ENCODE measurements around the gene CCDC102A. TPM values are rescaled to one million over a fixed set of nuclear protein-coding genes. Genes with fewer than 3 reads are reported as not detected.

CCDC102A gene
- total and polyA plus RNA-seq, 8 donors: 1.7 to 14.5 (median 4.1) TPM; not detected in 1

GRCh38 chr16:57497121-57497520 lies 39.2 kb downstream of the CCDC102A start:
- Histone ChIP-seq H3K36me3 (no peaks in the 10 kb centered on the region), H3K27me3 (no peaks in the 10 kb centered on the region), H3K9me3 (no peaks in the 10 kb centered on the region), H3K27ac (no peak overlapping the region), H3K4me3 (no peak overlapping the region), H3K4me1 (no peaks in the 10 kb centered on the region)
- 62 to 71% (median 68%) methylated on average over 12 to 13 of the region's 13 CpGs for WGBS, 5 donors
- TF ChIP-seq POLR2A (IDR thresholded peaks at IDR 0.05): no peak
- TF ChIP-seq CTCF (IDR thresholded peaks at IDR 0.05): no peak
- intact Hi-C loops (cut with DNase I; ENCODE audit: low total_unique reads): no loop called here
- peak in 1 of 2 donors; percentile 22 for DNase-seq

DNA sequence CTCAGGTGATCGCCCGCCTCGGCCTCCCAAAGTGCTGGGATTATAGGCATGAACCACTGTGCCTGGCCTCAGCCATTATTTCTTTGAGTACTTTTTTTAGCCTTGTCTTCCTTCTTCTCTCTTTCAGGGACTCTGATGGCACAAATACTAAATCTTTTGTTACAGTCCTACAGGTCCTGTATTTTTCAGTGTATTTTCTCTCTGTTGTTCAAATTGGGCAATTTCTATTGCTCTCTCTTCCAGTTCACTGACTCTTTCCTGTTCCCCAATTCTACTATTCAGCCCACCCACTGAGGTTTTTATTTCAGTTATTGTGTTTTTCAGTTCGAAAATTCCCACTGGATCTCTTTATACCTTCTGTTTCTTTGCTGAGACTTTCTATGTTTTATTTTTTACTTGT lies 42.6 kb downstream of the CCDC102A start:
- Histone ChIP-seq H3K27me3 (no peaks in the 10 kb centered on the region), H3K4me1 (no peaks in the 10 kb centered on the region), H3K4me3 (no peak overlapping the region), H3K9me3 (no peaks in the 10 kb centered on the region), H3K36me3 (no peaks in the 10 kb centered on the region), H3K27ac (no peak overlapping the region)
- 91 to 96% (median 94%) methylated on average over 4 of the region's 4 CpGs for WGBS, 5 donors
- TF ChIP-seq POLR2A (IDR thresholded peaks at IDR 0.05) (no peak), POLR2AphosphoS5 (IDR thresholded peaks at IDR 0.05) (no peak), CTCF (IDR thresholded peaks at IDR 0.05) (no peak), EP300 (IDR thresholded peaks at IDR 0.05) (no peak)
- DNase-seq: no peak
- intact Hi-C loops (cut with DNase I; ENCODE audit: low total_unique reads): no loop called here

- Histone ChIP-seq H3K27me3 (no peaks in the 10 kb centered on the region), H3K9me3 (no peaks in the 10 kb centered on the region), H3K27ac (no peak overlapping the region), H3K36me3 (no peaks in the 10 kb centered on the region), H3K4me3 (no peak overlapping the region), H3K4me1 (peaks cover 23 to 27% (median 27%) of the 10 kb centered on the region in 4 donors)
- intact Hi-C loops (cut with DNase I; ENCODE audit: low total_unique reads): no loop called here
- DNase-seq: no peak
- WGBS, 5 donors: 87 to 94% (median 93%) methylated on average over 5 of the region's 5 CpGs
- no peak for TF ChIP-seq POLR2A (IDR thresholded peaks at IDR 0.05)
Measured at GRCh38 chr16:57489229-57489628, 47.1 kb downstream of the CCDC102A start.

- Histone ChIP-seq H3K27ac (peak overlapping the region in 4 of 5 donors; percentile 64 to 92 (median 84)), H3K9me3 (no peaks in the 10 kb centered on the region), H3K27me3 (no peaks in the 10 kb centered on the region), H3K36me3 (no peaks in the 10 kb centered on the region), H3K4me1 (peaks cover 30 to 38% (median 36%) of the 10 kb centered on the region in 4 donors), H3K4me3 (peak overlapping the region; percentile 64 to 84 (median 77))
- no peak for TF ChIP-seq POLR2A (IDR thresholded peaks at IDR 0.05)
- TF ChIP-seq CTCF (IDR thresholded peaks at IDR 0.05): no peak
- no peak for TF ChIP-seq EP300 (IDR thresholded peaks at IDR 0.05)
- no peak for TF ChIP-seq POLR2AphosphoS5 (IDR thresholded peaks at IDR 0.05)
- no peak for DNase-seq
- WGBS, 5 donors: 90 to 93% (median 92%) methylated on average over 8 of the region's 8 CpGs
- intact Hi-C loops (cut with DNase I; ENCODE audit: low total_unique reads): no loop called here
Measured at GRCh38 chr16:57486858-57487834, 49.2 kb downstream of the CCDC102A start.
